PFSK-1 (cell line): Measurements from ENCODE around the gene TTLL11.

ENCODE experiments used
- FOXP2 ChIP-seq: optimal IDR thresholded peaks from 2 replicates; pipeline ENCODE3; 2011; ENCODE audit warnings: borderline replicate concordance, control low read depth, inconsistent platforms; ENCODE audit not compliant: insufficient read depth; ENCODE audit errors: extremely low read length, extremely low read depth
- POLR2AphosphoS5 ChIP-seq: IDR thresholded peaks from 2 replicates; pipeline ENCODE4 v1.6.1; 2012; ENCODE audit warnings: low read depth, mild to moderate bottlenecking, control low read depth, low read length, moderate library complexity
- SIN3A ChIP-seq: IDR thresholded peaks from 2 replicates; pipeline ENCODE4 v1.6.1; 2012; ENCODE audit warnings: mild to moderate bottlenecking, low read length, moderate library complexity, borderline replicate concordance; ENCODE audit not compliant: insufficient read depth
- TAF1 ChIP-seq: IDR thresholded peaks from 2 replicates; pipeline ENCODE4 v1.6.1; 2012; ENCODE audit warnings: low read length, control low read depth, borderline replicate concordance; ENCODE audit not compliant: insufficient read depth
- TF ChIP-seq, protein P1 (sequence below), 2 experiments: IDR thresholded peaks; 2 replicates each; pipeline versions ENCODE4 v1.6.1 to v1.8.0; 2011 to 2012; ENCODE audit warnings: low read depth in 2 of 2, low read length in 2 of 2, control low read depth in 1 of 2, inconsistent platforms in 1 of 2, mild to moderate bottlenecking in 1 of 2, moderate library complexity in 1 of 2; ENCODE audit not compliant: insufficient read depth in 1 of 2

TTLL11 gene

DNA sequence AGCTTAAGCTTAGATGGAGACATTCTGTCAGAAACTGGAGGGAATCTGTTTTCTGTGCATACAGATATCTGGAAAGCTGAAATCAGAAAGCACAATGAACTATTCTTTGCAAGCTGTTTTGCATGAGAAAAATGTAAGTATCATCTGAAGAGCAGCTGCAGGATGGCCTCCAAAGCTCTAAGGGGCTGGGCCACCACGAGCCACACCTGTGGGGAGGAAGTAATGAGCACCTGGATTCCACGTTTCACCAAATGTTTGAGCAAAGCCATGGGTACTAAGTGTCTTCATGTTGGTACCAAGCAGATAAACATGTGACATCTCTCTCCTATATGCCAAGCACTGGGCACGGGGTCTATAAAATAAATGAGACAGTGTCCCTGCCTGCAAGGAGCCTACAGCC is 199.3 kb downstream of the TTLL11 start:
- no peak for TF ChIP-seq TAF1
- TF ChIP-seq POLR2AphosphoS5: no peak
- TF ChIP-seq, protein P1, sequence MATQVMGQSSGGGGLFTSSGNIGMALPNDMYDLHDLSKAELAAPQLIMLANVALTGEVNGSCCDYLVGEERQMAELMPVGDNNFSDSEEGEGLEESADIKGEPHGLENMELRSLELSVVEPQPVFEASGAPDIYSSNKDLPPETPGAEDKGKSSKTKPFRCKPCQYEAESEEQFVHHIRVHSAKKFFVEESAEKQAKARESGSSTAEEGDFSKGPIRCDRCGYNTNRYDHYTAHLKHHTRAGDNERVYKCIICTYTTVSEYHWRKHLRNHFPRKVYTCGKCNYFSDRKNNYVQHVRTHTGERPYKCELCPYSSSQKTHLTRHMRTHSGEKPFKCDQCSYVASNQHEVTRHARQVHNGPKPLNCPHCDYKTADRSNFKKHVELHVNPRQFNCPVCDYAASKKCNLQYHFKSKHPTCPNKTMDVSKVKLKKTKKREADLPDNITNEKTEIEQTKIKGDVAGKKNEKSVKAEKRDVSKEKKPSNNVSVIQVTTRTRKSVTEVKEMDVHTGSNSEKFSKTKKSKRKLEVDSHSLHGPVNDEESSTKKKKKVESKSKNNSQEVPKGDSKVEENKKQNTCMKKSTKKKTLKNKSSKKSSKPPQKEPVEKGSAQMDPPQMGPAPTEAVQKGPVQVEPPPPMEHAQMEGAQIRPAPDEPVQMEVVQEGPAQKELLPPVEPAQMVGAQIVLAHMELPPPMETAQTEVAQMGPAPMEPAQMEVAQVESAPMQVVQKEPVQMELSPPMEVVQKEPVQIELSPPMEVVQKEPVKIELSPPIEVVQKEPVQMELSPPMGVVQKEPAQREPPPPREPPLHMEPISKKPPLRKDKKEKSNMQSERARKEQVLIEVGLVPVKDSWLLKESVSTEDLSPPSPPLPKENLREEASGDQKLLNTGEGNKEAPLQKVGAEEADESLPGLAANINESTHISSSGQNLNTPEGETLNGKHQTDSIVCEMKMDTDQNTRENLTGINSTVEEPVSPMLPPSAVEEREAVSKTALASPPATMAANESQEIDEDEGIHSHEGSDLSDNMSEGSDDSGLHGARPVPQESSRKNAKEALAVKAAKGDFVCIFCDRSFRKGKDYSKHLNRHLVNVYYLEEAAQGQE (IDR thresholded peaks at IDR 0.05; ENCODE audit: insufficient read depth in 1 of 2, low read depth in 2 of 2, low read length in 2 of 2): no peak
- no peak for TF ChIP-seq SIN3A
- TF ChIP-seq FOXP2: no peak

DNA sequence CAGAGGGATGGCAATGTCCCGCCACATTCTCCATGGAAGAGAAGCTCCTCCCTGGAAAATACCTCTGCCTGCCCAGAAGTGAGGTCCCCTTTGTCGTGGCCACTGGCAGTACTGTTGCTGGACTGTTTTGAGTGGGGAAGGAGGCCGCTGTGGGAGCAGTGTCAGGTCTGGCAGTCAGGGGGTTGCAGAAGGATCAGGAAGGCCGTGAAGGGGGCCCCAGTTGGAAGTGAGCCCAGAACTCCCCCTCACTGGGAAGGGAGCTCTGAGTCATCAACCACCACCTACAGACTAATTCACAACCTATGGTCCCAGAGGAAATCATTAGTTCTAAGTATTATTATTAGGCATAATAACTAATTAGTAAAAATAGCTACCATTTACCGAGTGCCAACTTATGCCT is 200.4 kb downstream of the TTLL11 start:
- TF ChIP-seq, protein P1 (IDR thresholded peaks at IDR 0.05; ENCODE audit: insufficient read depth in 1 of 2, low read depth in 2 of 2, low read length in 2 of 2): no peak
- no peak for TF ChIP-seq POLR2AphosphoS5
- no peak for TF ChIP-seq SIN3A
- no peak for TF ChIP-seq TAF1
- TF ChIP-seq FOXP2: no peak

DNA sequence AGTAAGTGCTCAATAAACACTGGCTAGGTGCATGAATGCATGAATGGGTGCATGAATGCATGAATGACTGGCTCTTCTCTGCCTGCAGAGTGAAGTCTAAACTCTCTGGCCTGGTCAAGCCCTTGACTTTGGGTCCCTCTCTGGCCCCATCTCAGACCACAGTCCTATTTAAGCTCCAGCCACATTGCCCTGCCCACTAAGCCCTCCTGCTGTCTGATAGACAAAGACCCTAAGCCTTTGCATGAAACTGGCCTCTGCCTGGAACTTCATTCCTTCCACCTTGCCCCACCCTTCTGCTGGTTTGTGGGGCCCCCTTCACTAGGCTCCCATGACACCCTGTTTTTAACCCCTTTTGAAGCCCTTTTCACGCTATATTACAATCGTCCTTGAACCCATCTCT is 202.4 kb downstream of the TTLL11 start:
- no peak for TF ChIP-seq TAF1
- TF ChIP-seq SIN3A: no peak
- TF ChIP-seq, protein P1 (IDR thresholded peaks at IDR 0.05; ENCODE audit: insufficient read depth in 1 of 2, low read depth in 2 of 2, low read length in 2 of 2): no peak
- no peak for TF ChIP-seq FOXP2
- TF ChIP-seq POLR2AphosphoS5: no peak

DNA sequence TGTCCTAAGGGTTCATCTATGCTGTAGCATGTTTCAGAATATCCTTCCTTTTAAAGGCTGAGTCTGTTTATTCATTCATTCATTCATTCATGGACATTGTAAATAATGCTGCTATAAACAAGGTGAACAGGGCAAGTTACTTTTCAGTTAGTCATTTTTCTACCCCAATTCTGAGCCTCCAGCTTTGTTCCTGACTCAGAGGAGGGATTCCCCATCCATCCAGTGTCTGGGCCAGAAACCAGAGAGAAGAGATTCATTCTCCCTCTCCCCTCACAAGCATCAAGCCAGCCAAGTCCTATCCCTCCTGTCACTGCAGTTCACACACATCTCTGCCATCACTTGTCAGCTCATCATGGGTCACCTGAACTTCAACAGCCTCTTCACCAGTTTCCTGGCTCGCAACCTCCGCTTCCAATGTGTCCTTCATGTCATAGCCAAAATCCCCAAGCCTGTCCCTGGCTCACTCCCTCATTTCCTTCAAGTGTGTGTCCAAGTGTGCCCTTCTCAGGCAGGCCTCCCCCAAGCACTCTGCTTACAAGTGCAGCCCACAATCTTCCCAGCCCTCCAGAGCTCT is 203.0 kb downstream of the TTLL11 start:
- TF ChIP-seq POLR2AphosphoS5: no peak
- no peak for TF ChIP-seq TAF1
- TF ChIP-seq FOXP2: no peak
- TF ChIP-seq, protein P1 (IDR thresholded peaks at IDR 0.05; ENCODE audit: insufficient read depth in 1 of 2, low read depth in 2 of 2, low read length in 2 of 2): no peak
- TF ChIP-seq SIN3A: no peak

DNA sequence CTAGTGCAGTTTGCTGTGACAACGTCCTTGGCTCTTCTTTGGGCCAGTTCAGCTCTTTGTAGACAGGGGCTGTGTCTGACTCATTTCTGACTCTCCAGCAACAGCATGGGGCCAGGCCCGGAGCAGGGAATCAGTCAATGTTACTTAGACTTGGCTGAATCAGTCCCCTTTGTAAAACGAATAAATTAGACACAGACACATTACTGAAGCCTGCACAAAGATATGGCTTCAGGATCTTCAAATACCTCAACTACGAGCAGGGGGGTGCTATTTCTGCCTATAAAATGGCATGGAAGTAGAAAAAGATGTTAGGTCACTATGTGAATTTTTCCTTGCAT is 204.7 kb downstream of the TTLL11 start:
- TF ChIP-seq POLR2AphosphoS5: no peak
- TF ChIP-seq SIN3A: no peak
- TF ChIP-seq FOXP2: no peak
- TF ChIP-seq, protein P1 (IDR thresholded peaks at IDR 0.05; ENCODE audit: insufficient read depth in 1 of 2, low read depth in 2 of 2, low read length in 2 of 2): no peak
